Measurements from ENCODE around the gene VPS37D. TPM values are rescaled to one million over a fixed set of nuclear protein-coding genes. Genes with fewer than 3 reads are reported as not detected.
A peak's percentile ranks its signal among the peaks of the same experiment; 100 is the strongest.

VPS37D gene
- total RNA-seq, 1 experiment from 2014 or later = 4.4 TPM

GRCh38 chr7:73669288-73669701, 1.7 kb downstream of the VPS37D start:
- POLR2A ChIA-PET = no interaction called here
- no TSS peak for BruUV-seq (replicated peaks)
- peaks cover 8% of the 10 kb centered on the region for H3K4me1 ChIP-seq (ENCODE audit: control insufficient read depth, insufficient read depth, low read length)
- no peaks in the 10 kb centered on the region for H3K9me3 ChIP-seq (ENCODE audit: control insufficient read depth, insufficient read depth, low read depth, low read length)
- intact Hi-C loops (cut with micrococcal nuclease; ENCODE audit: unreplicated experiment) = loop anchor here (5.0 kb wide), 1 partner anchor 62 kb away; no protein-coding TSS in a partner anchor
- in situ Hi-C loops (cut with HindIII; ENCODE audit: low pct_unique_long_range_greater_than_20kb, low sequenced_read_pairs) = no loop called here
- CTCF ChIA-PET = interaction anchor here (0.6 to 1.1 kb wide), 3 partner anchors 56 to 86 kb away, joined by 3 to 6 read pairs (median 3); no protein-coding TSS in a partner anchor
- H3K36me3 ChIP-seq (ENCODE audit: control insufficient read depth, insufficient read depth, low read length) = no peaks in the 10 kb centered on the region
- no peak overlapping the region for H3K27ac ChIP-seq (ENCODE audit: low read length)
- TF ChIP-seq REST (IDR thresholded peaks at IDR 0.05; ENCODE audit: insufficient read depth in 1 of 2, low read depth in 2 of 2, low read length in 1 of 2) (no peak), TCF7L2 (IDR thresholded peaks at IDR 0.05; ENCODE audit: low read depth, low read length) (no peak), SIN3A (IDR thresholded peaks at IDR 0.05; ENCODE audit: borderline replicate concordance, insufficient read depth, low read depth, low read length) (no peak), CTCF (IDR thresholded peaks at IDR 0.05) (no peak), POLR2AphosphoS5 (IDR thresholded peaks at IDR 0.05; ENCODE audit: low read depth, low read length) (no peak)
- peak; percentile 28; the same call in 1 of the 2 replicates for ATAC-seq
- no peak for DNase-seq (ENCODE audit: low read depth, low spot score)
- no peaks in the 10 kb centered on the region for H3K27me3 ChIP-seq (ENCODE audit: control insufficient read depth, insufficient read depth, low read length)
- peak overlapping the region in 1 of 2 experiments; percentile 73; a peak in 1 of 4 replicates for H3K4me3 ChIP-seq (ENCODE audit: low read depth in 2 of 2, low read length in 2 of 2)

GRCh38 chr7:73669858-73670385, 2.3 kb downstream of the VPS37D start:
- no peaks in the 10 kb centered on the region for H3K9me3 ChIP-seq (ENCODE audit: control insufficient read depth, insufficient read depth, low read depth, low read length)
- H3K4me3 ChIP-seq (ENCODE audit: low read depth in 2 of 2, low read length in 2 of 2) = no peak overlapping the region
- H3K4me1 ChIP-seq (ENCODE audit: control insufficient read depth, insufficient read depth, low read length) = peaks cover 8% of the 10 kb centered on the region
- no TSS peak for BruUV-seq (replicated peaks)
- ChIA-PET POLR2A (no interaction called here), CTCF (interaction anchor here (1.1 kb wide), 1 partner anchor 57 kb away, joined by 3 read pairs; no protein-coding TSS in a partner anchor)
- no peak for ATAC-seq
- intact Hi-C loops (cut with micrococcal nuclease; ENCODE audit: unreplicated experiment) (loop anchor here (5.0 kb wide), 1 partner anchor 63 kb away; no protein-coding TSS in a partner anchor), in situ Hi-C loops (cut with HindIII; ENCODE audit: low pct_unique_long_range_greater_than_20kb, low sequenced_read_pairs) (no loop called here)
- H3K36me3 ChIP-seq (ENCODE audit: control insufficient read depth, insufficient read depth, low read length) = no peaks in the 10 kb centered on the region
- H3K27me3 ChIP-seq (ENCODE audit: control insufficient read depth, insufficient read depth, low read length) = no peaks in the 10 kb centered on the region
- TF ChIP-seq POLR2AphosphoS5 (IDR thresholded peaks at IDR 0.05; ENCODE audit: low read depth, low read length) = no peak
- no peak for TF ChIP-seq TCF7L2 (IDR thresholded peaks at IDR 0.05; ENCODE audit: low read depth, low read length)
- no peak for TF ChIP-seq CTCF (IDR thresholded peaks at IDR 0.05)
- no peak for DNase-seq (ENCODE audit: low read depth, low spot score)
- H3K27ac ChIP-seq (ENCODE audit: low read length) = no peak overlapping the region
